ENCODE results near the gene FBXO28. TPM values are rescaled to one million over a fixed set of nuclear protein-coding genes. Genes with fewer than 3 reads are reported as not detected.

FBXO28 gene
- polyA plus RNA-seq, 1 of the 3 experiments (the other 2 are of a cell fraction), result 8.1 TPM

DNA sequence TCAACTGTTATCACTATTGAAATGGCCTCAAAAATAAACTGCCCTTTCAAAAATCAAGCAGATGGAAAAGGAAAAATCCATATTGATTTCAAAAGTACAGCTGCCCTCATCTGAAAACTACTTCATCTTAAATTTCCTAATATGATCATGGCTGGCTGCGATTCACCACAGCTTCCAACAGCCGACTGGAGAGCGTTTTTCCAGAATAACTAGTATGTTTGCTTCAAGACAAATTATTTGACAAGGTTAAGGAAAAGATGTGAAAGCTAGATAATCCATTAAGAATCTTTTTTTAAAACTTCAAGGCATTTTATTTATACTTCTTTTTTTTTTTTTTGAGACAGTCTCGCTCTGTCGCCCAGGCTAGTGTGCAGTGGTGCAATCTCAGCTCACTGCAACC, 65.0 kb downstream of the FBXO28 start:
- H3K4me2 ChIP-seq, result no peak overlapping the region
- no peaks in the 10 kb centered on the region for H3K27me3 ChIP-seq (ENCODE audit: insufficient read depth)
- 98% methylated on average over 5 of the region's 5 CpGs for WGBS (ENCODE audit: low lambda C conversion rate)
- POLR2A ChIA-PET, result no interaction called here
- H3K9ac ChIP-seq, result no peak overlapping the region
- H3K36me3 ChIP-seq (replicated peaks in 1 of 2; ENCODE audit: control insufficient read depth in 1 of 2, insufficient read depth in 2 of 2, low read length in 1 of 2), result no peaks in the 10 kb centered on the region
- no peak overlapping the region for H3K4me3 ChIP-seq (ENCODE audit: low read depth in 2 of 2, low read length in 1 of 2)
- CTCF ChIA-PET, result interaction anchor here (1.6 kb wide), 1 partner anchor 9 kb away, joined by 6 read pairs; no protein-coding TSS in a partner anchor
- no peak overlapping the region for H3K27ac ChIP-seq (ENCODE audit: low read depth in 2 of 2, low read length in 1 of 2)
- no peak for DNase-seq
- no peaks in the 10 kb centered on the region for H3K9me3 ChIP-seq
- H3K4me1 ChIP-seq (ENCODE audit: control insufficient read depth in 1 of 2, insufficient read depth in 2 of 2, low read depth in 1 of 2, low read length in 1 of 2), result peaks cover 0 to 2% of the 10 kb centered on the region in 2 experiments; a peak in 1 of 4 replicates
- TF ChIP-seq POLR2AphosphoS5 (IDR thresholded peaks at IDR 0.05; ENCODE audit: low read depth, low read length) (no peak), GABPA (IDR thresholded peaks at IDR 0.05; ENCODE audit: low read depth) (no peak), SMC3 (IDR thresholded peaks at IDR 0.05; ENCODE audit: low read depth, low read length) (no peak), TAF1 (IDR thresholded peaks at IDR 0.05; ENCODE audit: borderline replicate concordance, low read depth, low read length) (no peak), SIN3A (IDR thresholded peaks at IDR 0.05; ENCODE audit: borderline replicate concordance, low read depth, low read length) (no peak), RFX5 (IDR thresholded peaks at IDR 0.05; ENCODE audit: low read length) (no peak), NFIC (IDR thresholded peaks at IDR 0.05; ENCODE audit: borderline replicate concordance) (no peak), EZH2phosphoT487 (IDR thresholded peaks at IDR 0.05; ENCODE audit: borderline replicate concordance, low read depth) (no peak), RXRA (IDR thresholded peaks at IDR 0.05; ENCODE audit: borderline replicate concordance, low read depth) (no peak), RCOR1 (IDR thresholded peaks at IDR 0.05; ENCODE audit: low read length) (no peak), EP300 (IDR thresholded peaks at IDR 0.05; ENCODE audit: borderline replicate concordance in 1 of 2, low read depth in 1 of 2, low read length in 1 of 2) (no peak)
- TF ChIP-seq, protein P1, sequence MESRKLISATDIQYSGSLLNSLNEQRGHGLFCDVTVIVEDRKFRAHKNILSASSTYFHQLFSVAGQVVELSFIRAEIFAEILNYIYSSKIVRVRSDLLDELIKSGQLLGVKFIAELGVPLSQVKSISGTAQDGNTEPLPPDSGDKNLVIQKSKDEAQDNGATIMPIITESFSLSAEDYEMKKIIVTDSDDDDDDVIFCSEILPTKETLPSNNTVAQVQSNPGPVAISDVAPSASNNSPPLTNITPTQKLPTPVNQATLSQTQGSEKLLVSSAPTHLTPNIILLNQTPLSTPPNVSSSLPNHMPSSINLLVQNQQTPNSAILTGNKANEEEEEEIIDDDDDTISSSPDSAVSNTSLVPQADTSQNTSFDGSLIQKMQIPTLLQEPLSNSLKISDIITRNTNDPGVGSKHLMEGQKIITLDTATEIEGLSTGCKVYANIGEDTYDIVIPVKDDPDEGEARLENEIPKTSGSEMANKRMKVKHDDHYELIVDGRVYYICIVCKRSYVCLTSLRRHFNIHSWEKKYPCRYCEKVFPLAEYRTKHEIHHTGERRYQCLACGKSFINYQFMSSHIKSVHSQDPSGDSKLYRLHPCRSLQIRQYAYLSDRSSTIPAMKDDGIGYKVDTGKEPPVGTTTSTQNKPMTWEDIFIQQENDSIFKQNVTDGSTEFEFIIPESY (IDR thresholded peaks at IDR 0.05; ENCODE audit: borderline replicate concordance, low read depth), result no peak
- TF ChIP-seq, protein P2, sequence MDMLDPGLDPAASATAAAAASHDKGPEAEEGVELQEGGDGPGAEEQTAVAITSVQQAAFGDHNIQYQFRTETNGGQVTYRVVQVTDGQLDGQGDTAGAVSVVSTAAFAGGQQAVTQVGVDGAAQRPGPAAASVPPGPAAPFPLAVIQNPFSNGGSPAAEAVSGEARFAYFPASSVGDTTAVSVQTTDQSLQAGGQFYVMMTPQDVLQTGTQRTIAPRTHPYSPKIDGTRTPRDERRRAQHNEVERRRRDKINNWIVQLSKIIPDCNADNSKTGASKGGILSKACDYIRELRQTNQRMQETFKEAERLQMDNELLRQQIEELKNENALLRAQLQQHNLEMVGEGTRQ (IDR thresholded peaks at IDR 0.05; ENCODE audit: borderline replicate concordance, low read depth, low read length), result no peak
- TF ChIP-seq, protein P3, sequence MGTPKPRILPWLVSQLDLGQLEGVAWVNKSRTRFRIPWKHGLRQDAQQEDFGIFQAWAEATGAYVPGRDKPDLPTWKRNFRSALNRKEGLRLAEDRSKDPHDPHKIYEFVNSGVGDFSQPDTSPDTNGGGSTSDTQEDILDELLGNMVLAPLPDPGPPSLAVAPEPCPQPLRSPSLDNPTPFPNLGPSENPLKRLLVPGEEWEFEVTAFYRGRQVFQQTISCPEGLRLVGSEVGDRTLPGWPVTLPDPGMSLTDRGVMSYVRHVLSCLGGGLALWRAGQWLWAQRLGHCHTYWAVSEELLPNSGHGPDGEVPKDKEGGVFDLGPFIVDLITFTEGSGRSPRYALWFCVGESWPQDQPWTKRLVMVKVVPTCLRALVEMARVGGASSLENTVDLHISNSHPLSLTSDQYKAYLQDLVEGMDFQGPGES (IDR thresholded peaks at IDR 0.05; ENCODE audit: low read depth, low read length), result no peak
- TF ChIP-seq, protein P4, sequence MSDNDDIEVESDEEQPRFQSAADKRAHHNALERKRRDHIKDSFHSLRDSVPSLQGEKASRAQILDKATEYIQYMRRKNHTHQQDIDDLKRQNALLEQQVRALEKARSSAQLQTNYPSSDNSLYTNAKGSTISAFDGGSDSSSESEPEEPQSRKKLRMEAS (IDR thresholded peaks at IDR 0.05; ENCODE audit: low read depth), result no peak
- H3F3A ChIP-seq (replicated peaks; ENCODE audit: insufficient read depth), result no peaks in the 10 kb centered on the region
- H4K20me1 ChIP-seq (ENCODE audit: insufficient read depth), result no peaks in the 10 kb centered on the region
- peaks cover 13% of the 10 kb centered on the region for H3K79me2 ChIP-seq (ENCODE audit: insufficient read depth)
- H3K9me2 ChIP-seq, result no peaks in the 10 kb centered on the region
- H2AFZ ChIP-seq (ENCODE audit: low read depth), result no peak overlapping the region

All from SK-N-SH (cell line).